Choroid plexus epithelial cell (primary cell): ENCODE results near the gene EFHD1.

ENCODE experiments used
- DNase-seq: peaks from one replicate; pipeline ENCODE4 v3.0.0-alpha.2; 2010; ENCODE audit warnings: low read depth
- H3K4me3 ChIP-seq: 2 replicates; pipeline ENCODE4 v1.5.1; 2011; ENCODE audit warnings: low read depth, mild to moderate bottlenecking, control low read depth, low read length, moderate library complexity
- TF ChIP-seq, protein P1 (sequence below): conservative IDR thresholded peaks from 2 replicates; pipeline ENCODE4 v1.5.1; 2011; ENCODE audit warnings: low read depth, mild to moderate bottlenecking, control low read depth, inconsistent platforms, low read length, moderate library complexity

The EFHD1 gene

DNA sequence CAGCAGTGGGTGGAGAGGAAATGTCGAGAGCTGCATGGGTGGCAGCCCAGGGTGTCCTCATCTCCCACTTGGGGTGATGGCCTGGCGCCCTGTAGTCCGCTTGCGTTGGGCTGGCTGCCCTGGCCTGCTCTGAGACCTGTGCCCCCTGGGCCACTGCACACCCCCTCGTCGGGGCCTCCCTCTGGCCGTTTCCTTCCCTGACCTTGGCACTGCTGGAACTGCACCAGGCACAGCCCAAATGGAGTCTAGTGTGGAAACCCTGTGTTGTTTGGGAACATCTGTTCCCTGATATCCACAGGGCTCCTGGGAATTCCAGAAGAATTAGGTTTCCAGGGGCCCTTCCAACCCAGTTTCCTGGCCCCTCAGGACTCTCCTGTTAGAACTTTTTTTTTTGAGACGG is 13.9 kb downstream of the EFHD1 start:
- DNase-seq: no peak
- TF ChIP-seq, protein P1, sequence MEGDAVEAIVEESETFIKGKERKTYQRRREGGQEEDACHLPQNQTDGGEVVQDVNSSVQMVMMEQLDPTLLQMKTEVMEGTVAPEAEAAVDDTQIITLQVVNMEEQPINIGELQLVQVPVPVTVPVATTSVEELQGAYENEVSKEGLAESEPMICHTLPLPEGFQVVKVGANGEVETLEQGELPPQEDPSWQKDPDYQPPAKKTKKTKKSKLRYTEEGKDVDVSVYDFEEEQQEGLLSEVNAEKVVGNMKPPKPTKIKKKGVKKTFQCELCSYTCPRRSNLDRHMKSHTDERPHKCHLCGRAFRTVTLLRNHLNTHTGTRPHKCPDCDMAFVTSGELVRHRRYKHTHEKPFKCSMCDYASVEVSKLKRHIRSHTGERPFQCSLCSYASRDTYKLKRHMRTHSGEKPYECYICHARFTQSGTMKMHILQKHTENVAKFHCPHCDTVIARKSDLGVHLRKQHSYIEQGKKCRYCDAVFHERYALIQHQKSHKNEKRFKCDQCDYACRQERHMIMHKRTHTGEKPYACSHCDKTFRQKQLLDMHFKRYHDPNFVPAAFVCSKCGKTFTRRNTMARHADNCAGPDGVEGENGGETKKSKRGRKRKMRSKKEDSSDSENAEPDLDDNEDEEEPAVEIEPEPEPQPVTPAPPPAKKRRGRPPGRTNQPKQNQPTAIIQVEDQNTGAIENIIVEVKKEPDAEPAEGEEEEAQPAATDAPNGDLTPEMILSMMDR: no peak
- no peak overlapping the region for H3K4me3 ChIP-seq

DNA sequence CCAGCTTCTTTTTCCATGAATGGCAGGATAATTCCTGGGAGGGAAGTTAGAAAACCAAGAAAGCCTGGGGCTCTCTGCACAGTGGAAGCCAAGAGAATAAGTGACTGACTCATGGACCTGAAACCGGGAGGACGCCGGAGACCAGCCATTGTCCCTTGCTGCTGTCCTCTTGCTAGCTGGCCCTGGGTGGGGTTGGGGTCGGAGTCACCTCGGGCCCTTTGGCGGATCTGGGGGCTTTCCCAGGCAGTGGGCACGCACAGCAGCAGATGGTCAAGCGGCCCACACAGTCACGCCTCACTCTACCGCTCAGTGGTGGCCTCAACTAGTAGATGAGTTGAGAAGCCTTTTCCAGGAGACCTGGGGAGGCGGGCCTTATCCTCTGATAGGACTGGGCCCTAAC is 15.6 kb downstream of the EFHD1 start:
- TF ChIP-seq, protein P1: no peak
- no peak overlapping the region for H3K4me3 ChIP-seq
- no peak for DNase-seq

DNA sequence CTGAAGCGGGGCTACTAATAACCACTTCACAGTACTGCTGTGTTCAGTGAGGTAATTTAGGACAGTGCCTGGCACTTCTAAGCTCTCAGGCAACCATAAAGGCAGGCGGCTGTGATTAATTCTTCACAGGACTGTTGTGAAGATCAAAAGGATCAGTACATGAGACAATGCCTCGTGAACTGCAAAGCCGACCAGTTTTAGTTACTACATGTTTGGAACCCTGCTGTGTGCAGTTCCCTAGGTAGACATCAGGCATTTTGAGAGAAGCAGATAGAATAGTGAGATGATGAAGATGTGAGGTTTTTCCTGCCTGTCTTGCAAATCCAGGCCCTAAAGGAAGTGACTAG is 19.1 kb downstream of the EFHD1 start:
- peak; percentile 60 for DNase-seq
- TF ChIP-seq, protein P1: no peak
- H3K4me3 ChIP-seq: no peak overlapping the region

DNA sequence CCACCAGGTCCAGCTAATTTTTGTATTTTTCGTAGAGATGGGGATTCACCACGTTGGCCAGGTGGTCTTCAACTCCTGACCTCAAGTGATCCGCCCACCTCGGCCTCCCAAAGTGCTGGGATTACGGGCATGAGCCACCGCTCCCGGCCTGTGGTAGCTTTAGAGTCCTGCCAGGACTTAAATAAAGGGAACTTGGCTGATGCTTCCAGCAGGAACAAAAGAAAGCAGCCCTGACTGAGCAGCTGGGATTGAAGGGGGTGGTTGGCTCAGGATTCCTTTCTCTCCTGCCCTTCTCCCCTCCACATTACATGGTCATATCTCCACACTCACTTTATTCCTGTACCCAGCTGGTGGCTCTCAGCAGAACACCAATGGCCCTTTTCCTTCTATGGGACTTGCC is 20.0 kb downstream of the EFHD1 start:
- no peak for DNase-seq
- TF ChIP-seq, protein P1: no peak
- no peak overlapping the region for H3K4me3 ChIP-seq

DNA sequence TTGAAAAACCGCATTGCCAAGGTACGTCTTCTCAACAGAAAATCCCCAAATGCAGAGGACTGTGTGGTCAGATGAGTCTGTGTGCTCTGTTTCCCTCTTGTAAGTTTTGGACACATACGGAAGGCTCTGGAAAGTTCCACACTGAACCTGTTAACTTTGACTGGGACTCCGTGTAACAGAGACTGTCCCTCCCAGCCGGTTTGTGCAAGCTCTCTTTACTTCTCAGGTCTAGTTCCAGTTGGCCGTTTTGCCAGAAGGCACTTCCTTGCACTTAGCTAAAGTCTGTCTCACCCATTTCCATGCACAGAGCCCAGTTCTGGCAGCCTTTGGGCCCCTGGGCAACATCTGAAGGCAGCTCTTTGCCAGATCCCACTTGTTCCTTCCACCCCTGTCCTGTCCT is 22.0 kb downstream of the EFHD1 start:
- no peak overlapping the region for H3K4me3 ChIP-seq
- TF ChIP-seq, protein P1: no peak
- DNase-seq: no peak

DNA sequence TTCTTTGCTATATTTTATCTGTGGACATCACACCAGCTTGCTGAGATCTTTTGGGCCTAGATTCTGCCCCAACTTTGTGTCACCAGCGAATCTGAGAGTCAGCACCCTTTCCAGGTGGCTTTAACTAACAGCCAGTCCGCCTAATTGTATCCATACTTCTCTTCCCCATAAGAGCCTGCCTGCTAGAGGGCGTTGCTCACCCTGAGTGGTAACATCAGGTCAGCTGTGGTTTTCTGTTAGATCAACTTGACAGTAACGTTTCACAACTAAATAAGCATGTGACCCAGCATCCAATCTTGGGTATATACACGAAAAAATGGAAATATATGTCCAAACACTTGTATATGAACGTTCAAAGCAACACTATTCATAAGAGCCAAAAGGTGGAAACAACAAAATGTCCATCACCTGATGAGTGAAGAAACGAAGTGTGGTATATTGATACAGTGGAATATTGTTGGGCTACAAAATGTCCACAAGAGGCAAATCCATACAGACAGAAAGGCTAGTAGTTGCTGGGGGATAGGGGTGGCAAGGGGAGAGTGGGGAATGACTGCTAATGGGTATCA is 24.9 kb downstream of the EFHD1 start:
- TF ChIP-seq, protein P1: peak; percentile 35
- H3K4me3 ChIP-seq: no peak overlapping the region
- peak; percentile 63 for DNase-seq

DNA sequence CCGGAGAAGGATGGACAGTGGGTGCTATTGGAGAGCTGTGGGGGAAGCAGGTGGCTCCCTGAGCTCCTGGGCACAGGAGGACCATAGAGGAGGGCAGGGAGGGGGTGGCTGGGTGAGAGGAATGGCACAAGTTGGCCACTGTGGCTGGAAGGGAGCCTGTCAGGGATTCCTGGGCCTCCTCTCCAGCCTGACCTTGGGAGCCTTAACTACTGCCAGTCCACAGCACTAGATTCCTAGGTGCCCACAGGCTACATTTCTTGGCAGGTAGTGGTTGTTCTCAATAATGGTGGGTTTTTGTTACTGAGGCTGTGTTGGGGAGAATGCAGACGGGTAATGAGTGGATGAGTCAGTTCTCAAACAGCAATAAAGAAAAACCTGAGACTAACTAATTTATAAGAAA is 26.0 kb downstream of the EFHD1 start:
- TF ChIP-seq, protein P1: no peak
- DNase-seq: no peak
- H3K4me3 ChIP-seq: no peak overlapping the region
